Measurements from ENCODE around the gene ITGBL1.
A peak's percentile ranks its signal among the peaks of the same experiment; 100 is the strongest.

ITGBL1 gene

GRCh38 chr13:101572456-101572855, 120.0 kb downstream of the ITGBL1 start:
- peak; percentile 35 for DNase-seq

- no peak for DNase-seq
These were observed 123.1 kb downstream of the ITGBL1 start for GRCh38 chr13:101575581-101575980.

GRCh38 chr13:101576455-101576854, 124.0 kb downstream of the ITGBL1 start:
- DNase-seq, result no peak

- peak; percentile 45 for DNase-seq
These were observed 124.5 kb downstream of the ITGBL1 start for GRCh38 chr13:101576977-101577376.

GRCh38 chr13:101579281-101579802, 126.9 kb downstream of the ITGBL1 start:
- no peak for DNase-seq

- no peak for DNase-seq
These were observed 131.9 kb downstream of the ITGBL1 start for GRCh38 chr13:101584331-101584730.

- DNase-seq, result no peak
These were observed 138.0 kb downstream of the ITGBL1 start for GRCh38 chr13:101590479-101590878.

- DNase-seq, result no peak
These were observed 142.5 kb downstream of the ITGBL1 start for GRCh38 chr13:101594936-101595335.

GRCh38 chr13:101596803-101597202, 144.3 kb downstream of the ITGBL1 start:
- DNase-seq, result no peak

GRCh38 chr13:101611491-101612475, 159.3 kb downstream of the ITGBL1 start:
- DNase-seq, result no peak

GRCh38 chr13:101612735-101613134, 160.3 kb downstream of the ITGBL1 start:
- DNase-seq, result no peak

GRCh38 chr13:101614491-101614890, 162.0 kb downstream of the ITGBL1 start:
- DNase-seq, result no peak

GRCh38 chr13:101618440-101619187, 166.1 kb downstream of the ITGBL1 start:
- DNase-seq, result no peak

GRCh38 chr13:101621099-101621498, 168.6 kb downstream of the ITGBL1 start:
- DNase-seq, result no peak

GRCh38 chr13:101623470-101624209, 171.2 kb downstream of the ITGBL1 start:
- no peak for DNase-seq

- no peak for DNase-seq
These were observed 171.9 kb downstream of the ITGBL1 start for GRCh38 chr13:101624210-101624922.

GRCh38 chr13:101624981-101625380, 172.5 kb downstream of the ITGBL1 start:
- no peak for DNase-seq

- DNase-seq, result no peak
These were observed 174.6 kb downstream of the ITGBL1 start for GRCh38 chr13:101626925-101627555.

GRCh38 chr13:101627556-101627943, 175.1 kb downstream of the ITGBL1 start:
- no peak for DNase-seq

- DNase-seq, result no peak
These were observed 176.4 kb downstream of the ITGBL1 start for GRCh38 chr13:101628900-101629299.

- DNase-seq, result no peak
These were observed 178.9 kb downstream of the ITGBL1 start for GRCh38 chr13:101631395-101631794.

GRCh38 chr13:101634142-101634541, 181.7 kb downstream of the ITGBL1 start:
- no peak for DNase-seq
